Vagina (tissue), 2 donors: ENCODE measurements around the gene ALG1. TPM values are rescaled to one million over a fixed set of nuclear protein-coding genes. Genes with fewer than 3 reads are reported as not detected.

Experiments used
- DNase-seq, 2 donors: peaks; one replicate each; pipeline ENCODE4 v3.0.0-alpha.2; 2017; ENCODE audit errors: extremely low spot score in 2 of 2
- H3K27ac ChIP-seq: fragments of 200-600 bp; sonication (generic); one replicate; pipeline ENCODE4 v1.5.1; 2019
- H3K27me3 ChIP-seq: fragments of 200-600 bp; sonication (generic); one replicate; pipeline ENCODE4 v1.5.1; 2019
- H3K36me3 ChIP-seq, 2 donors: fragments of 200-600 bp; sonication (generic); one replicate each; pipeline ENCODE4 v1.5.1; 2017 to 2019
- H3K4me1 ChIP-seq: fragments of 200-600 bp; sonication (generic); one replicate; pipeline ENCODE4 v1.5.1; 2019
- H3K4me3 ChIP-seq, 2 donors: fragments of 200-600 bp; sonication (generic); 1 replicate in 1 of 2; 2 replicates in 1 of 2; pipeline ENCODE4 v1.5.1; 2016 to 2019
- H3K9me3 ChIP-seq: fragments of 200-600 bp; sonication (generic); one replicate; pipeline ENCODE4 v1.5.1; 2019
- CTCF ChIP-seq, 3 experiments: fragments of 450-650 bp in 2 of 3; fragments of 200-600 bp in 1 of 3; sonication (generic) in 1 of 3; IDR thresholded peaks; one replicate each; pipeline ENCODE4 v1.5.1; 2017 to 2019; ENCODE audit warnings: antibody characterized with exemption in 3 of 3, mild to moderate bottlenecking in 2 of 3, moderate library complexity in 2 of 3
- POLR2A ChIP-seq, 2 donors: fragments of 450-650 bp; IDR thresholded peaks; one replicate each; pipeline ENCODE4 v1.6.1; 2017; ENCODE audit warnings: antibody characterized with exemption in 2 of 2, mild to moderate bottlenecking in 2 of 2, moderate library complexity in 2 of 2
- POLR2AphosphoS5 ChIP-seq, 2 donors: sonication (generic); formaldehyde crosslinking; IDR thresholded peaks; one replicate each; pipeline ENCODE4 v1.9.0; 2017; ENCODE audit warnings: antibody characterized with exemption in 2 of 2, mild to moderate bottlenecking in 2 of 2, low read depth in 1 of 2; ENCODE audit not compliant: insufficient read depth in 1 of 2
- intact Hi-C: fragments of 100-400 bp; cut with DNase I; formaldehyde crosslinking; loops from one replicate; pipeline ENCODE4 v1.15.1; 2023
- total RNA-seq: library from RNA; depleted of rRNA; stranded (reverse); fragments of >200 nt; gene quantifications from one replicate; pipeline ENCODE4 v1.2.3, GENCODE V29; 2016

The ALG1 gene
- total RNA-seq, 1 donor from 2014 or later: 22.8 TPM

GRCh38 chr16:5027086-5027485 lies 44.6 kb upstream of the ALG1 start:
- intact Hi-C loops: no loop called here
- Histone ChIP-seq H3K9me3 (no peaks in the 10 kb centered on the region), H3K27ac (no peak overlapping the region), H3K4me3 (no peak overlapping the region), H3K36me3 (peaks cover 0 to 5% of the 10 kb centered on the region in 2 donors), H3K4me1 (no peaks in the 10 kb centered on the region), H3K27me3 (no peaks in the 10 kb centered on the region)
- TF ChIP-seq POLR2AphosphoS5 (IDR thresholded peaks at IDR 0.05; ENCODE audit: insufficient read depth in 1 of 2, low read depth in 1 of 2) (no peak), CTCF (IDR thresholded peaks at IDR 0.05) (no peak), POLR2A (IDR thresholded peaks at IDR 0.05) (no peak)
- no peak for DNase-seq

GRCh38 chr16:5027575-5028235 lies 43.9 kb upstream of the ALG1 start:
- intact Hi-C loops: no loop called here
- H3K27ac ChIP-seq: no peak overlapping the region
- no peak for TF ChIP-seq CTCF (IDR thresholded peaks at IDR 0.05)
- no peak for TF ChIP-seq POLR2AphosphoS5 (IDR thresholded peaks at IDR 0.05; ENCODE audit: insufficient read depth in 1 of 2, low read depth in 1 of 2)
- TF ChIP-seq POLR2A (IDR thresholded peaks at IDR 0.05): no peak
- peaks cover 5% of the 10 kb centered on the region for H3K4me1 ChIP-seq
- no peaks in the 10 kb centered on the region for H3K9me3 ChIP-seq
- no peak overlapping the region for H3K4me3 ChIP-seq
- no peak for DNase-seq
- H3K36me3 ChIP-seq: peaks cover 0 to 5% of the 10 kb centered on the region in 2 donors
- no peaks in the 10 kb centered on the region for H3K27me3 ChIP-seq

- H3K36me3 ChIP-seq: peaks cover 0 to 5% of the 10 kb centered on the region in 2 donors
- intact Hi-C loops: no loop called here
Measured at GRCh38 chr16:5028950-5029475, 42.6 kb upstream of the ALG1 start.

GRCh38 chr16:5030251-5030870 lies 41.3 kb upstream of the ALG1 start:
- intact Hi-C loops: no loop called here
- no peaks in the 10 kb centered on the region for H3K9me3 ChIP-seq
- DNase-seq: no peak
- H3K4me1 ChIP-seq: peaks cover 20% of the 10 kb centered on the region
- peaks cover 0 to 5% of the 10 kb centered on the region in 2 donors for H3K36me3 ChIP-seq
- H3K4me3 ChIP-seq: no peak overlapping the region
- no peak overlapping the region for H3K27ac ChIP-seq
- TF ChIP-seq POLR2AphosphoS5 (IDR thresholded peaks at IDR 0.05; ENCODE audit: insufficient read depth in 1 of 2, low read depth in 1 of 2) (no peak), CTCF (IDR thresholded peaks at IDR 0.05) (no peak), POLR2A (IDR thresholded peaks at IDR 0.05) (no peak)
- H3K27me3 ChIP-seq: no peaks in the 10 kb centered on the region

More at GRCh38 chr16:5028950-5029475, 42.6 kb upstream of the ALG1 start:
- TF ChIP-seq POLR2A (IDR thresholded peaks at IDR 0.05): no peak
- no peak for TF ChIP-seq POLR2AphosphoS5 (IDR thresholded peaks at IDR 0.05; ENCODE audit: insufficient read depth in 1 of 2, low read depth in 1 of 2)
- no peak for TF ChIP-seq CTCF (IDR thresholded peaks at IDR 0.05)
- Histone ChIP-seq H3K27ac (no peak overlapping the region), H3K4me1 (peaks cover 13% of the 10 kb centered on the region), H3K27me3 (no peaks in the 10 kb centered on the region), H3K9me3 (no peaks in the 10 kb centered on the region), H3K4me3 (no peak overlapping the region)
- DNase-seq: no peak

GRCh38 chr16:5031601-5032000 lies 40.0 kb upstream of the ALG1 start:
- H3K4me3 ChIP-seq: no peak overlapping the region
- intact Hi-C loops: no loop called here

More at GRCh38 chr16:5031601-5032000, 40.0 kb upstream of the ALG1 start:
- DNase-seq: no peak
- no peak overlapping the region for H3K27ac ChIP-seq
- H3K9me3 ChIP-seq: no peaks in the 10 kb centered on the region
- TF ChIP-seq POLR2AphosphoS5 (IDR thresholded peaks at IDR 0.05; ENCODE audit: insufficient read depth in 1 of 2, low read depth in 1 of 2) (no peak), CTCF (IDR thresholded peaks at IDR 0.05) (no peak), POLR2A (IDR thresholded peaks at IDR 0.05) (no peak)
- H3K27me3 ChIP-seq: no peaks in the 10 kb centered on the region
- peaks cover 20% of the 10 kb centered on the region for H3K4me1 ChIP-seq
- peaks cover 0 to 5% of the 10 kb centered on the region in 2 donors for H3K36me3 ChIP-seq
